NCI-H345 (cell line): ENCODE results near the gene FCSK.

Experiments
- DNase-seq: peaks from one replicate; lab custom pipeline; 2025; lab: John Stamatoyannopoulos, UW

FCSK gene

GRCh38 chr16:70480127-70481105, 26.0 kb downstream of the FCSK start:
- DNase-seq, result no peak

DNA sequence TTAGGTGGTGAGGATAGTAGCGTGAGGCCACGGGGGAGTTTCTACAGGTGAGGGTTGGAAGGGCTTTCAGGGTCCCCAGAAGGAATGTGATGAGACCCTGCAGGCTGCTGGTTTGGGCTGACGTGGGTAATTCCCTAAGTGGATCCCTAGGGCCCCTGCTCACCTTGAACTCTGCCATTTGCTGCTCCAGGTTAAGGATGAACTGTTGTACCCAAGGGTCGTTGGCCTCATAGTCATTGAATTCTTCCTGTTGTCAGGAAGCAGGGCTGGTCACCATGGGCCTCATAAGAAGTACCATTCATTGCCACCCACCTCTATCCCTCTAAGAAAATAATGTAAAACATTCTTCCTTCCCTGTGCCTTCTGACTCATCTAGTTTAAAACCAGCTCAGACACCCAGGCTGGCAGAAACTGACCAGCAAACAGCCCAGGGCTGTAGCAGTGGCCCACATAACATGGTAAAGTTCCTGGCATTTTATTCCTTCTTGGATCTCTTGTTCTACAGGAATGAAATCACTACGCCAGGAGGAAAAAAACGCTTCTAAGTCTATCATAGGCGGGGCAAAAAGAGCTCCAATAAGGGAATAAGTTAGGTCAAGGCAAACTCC, 27.6 kb downstream of the FCSK start:
- no peak for DNase-seq

GRCh38 chr16:70482624-70483023, 28.2 kb downstream of the FCSK start:
- DNase-seq, result no peak

DNA sequence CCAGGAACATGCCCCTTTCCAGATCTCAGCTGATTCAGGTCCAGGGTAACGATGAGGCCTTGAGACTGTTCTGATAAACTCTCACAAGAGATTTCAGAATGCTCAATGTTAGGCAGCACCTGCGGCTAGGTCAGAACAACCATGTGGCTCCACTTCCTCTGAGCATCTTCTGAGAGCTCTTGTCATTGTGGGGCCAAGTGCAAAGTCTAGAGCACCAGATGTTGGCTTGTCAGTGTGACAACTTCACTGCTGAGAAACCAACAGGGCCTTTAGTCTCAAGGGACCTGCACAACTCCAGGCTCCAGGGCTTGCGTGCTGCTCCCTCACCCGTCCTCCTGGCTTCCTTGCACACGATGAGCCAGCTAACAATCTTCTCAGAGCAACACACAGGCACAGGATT, 29.0 kb downstream of the FCSK start:
- DNase-seq, result no peak

- DNase-seq, result no peak
Measured at GRCh38 chr16:70484867-70485266, 30.5 kb downstream of the FCSK start.

DNA sequence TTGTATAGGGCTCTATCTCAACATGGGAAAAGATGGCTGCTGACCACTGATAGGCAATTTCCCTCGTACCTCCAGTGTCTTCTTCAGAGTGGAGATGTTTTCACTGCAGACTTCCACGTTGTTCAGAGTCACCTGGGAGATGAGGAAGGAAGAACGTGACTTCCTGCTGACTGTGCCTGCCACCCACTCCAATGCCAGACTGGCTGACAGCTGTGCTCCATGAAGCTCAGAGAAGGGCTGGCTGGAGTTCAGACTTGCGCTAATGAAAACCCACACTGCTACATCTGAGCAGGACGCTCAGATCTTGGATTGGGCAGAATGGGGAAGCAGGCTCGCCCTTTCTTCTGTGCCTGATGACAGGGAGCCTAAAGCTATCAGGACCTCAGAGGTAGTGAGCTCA, 35.9 kb downstream of the FCSK start:
- no peak for DNase-seq

GRCh38 chr16:70493802-70494201, 39.4 kb downstream of the FCSK start:
- no peak for DNase-seq

DNA sequence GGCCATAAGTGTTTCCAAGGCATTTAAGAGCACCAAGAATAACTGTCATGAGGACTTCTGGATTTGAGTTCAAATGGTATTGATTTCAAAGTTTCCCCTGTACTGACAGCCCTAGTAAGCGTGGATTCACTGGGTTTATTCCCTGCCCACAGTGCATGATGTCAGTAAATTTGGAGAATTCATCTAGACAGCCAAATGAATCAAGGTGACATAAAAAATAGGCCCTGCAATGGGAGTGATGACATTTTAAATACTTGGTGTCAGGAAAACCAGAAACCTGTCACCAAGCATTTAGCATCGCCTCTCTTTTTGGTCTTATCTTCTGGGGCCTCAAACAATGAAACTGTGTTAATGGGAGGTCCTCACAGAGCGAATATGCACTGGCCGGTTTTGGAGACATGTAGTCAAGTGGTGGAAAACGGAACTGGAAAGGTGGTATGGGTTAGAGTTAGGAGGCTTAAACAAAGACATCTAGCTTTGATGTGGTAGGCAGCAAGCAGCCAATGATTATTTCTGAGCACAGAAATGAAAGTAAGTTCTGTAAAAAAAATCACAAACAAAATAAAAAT, 39.9 kb downstream of the FCSK start:
- no peak for DNase-seq

- DNase-seq, result no peak
Measured at GRCh38 chr16:70494777-70495176, 40.4 kb downstream of the FCSK start.

- no peak for DNase-seq
Measured at GRCh38 chr16:70495425-70496182, 41.2 kb downstream of the FCSK start.

GRCh38 chr16:70496513-70496912, 42.1 kb downstream of the FCSK start:
- no peak for DNase-seq

DNA sequence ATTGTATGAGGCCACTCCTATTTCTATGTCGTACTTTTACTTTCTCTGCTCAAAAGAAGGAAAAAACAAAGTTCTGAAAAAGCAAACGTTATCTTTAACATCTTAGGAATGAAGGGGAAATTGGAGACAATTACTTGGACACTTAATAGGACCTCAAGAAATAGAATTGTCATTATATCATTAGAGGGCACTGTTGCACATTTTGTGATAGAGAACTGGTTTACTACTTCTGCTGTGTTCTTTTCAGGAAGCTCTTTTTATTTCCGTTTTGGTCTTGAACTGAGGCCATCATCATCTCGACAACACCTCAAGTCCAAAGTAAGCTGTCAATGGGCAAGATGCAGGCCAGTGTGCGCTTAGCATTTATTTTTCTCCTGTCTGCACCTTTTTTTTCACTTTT, 54.4 kb downstream of the FCSK start:
- DNase-seq, result no peak

- DNase-seq, result no peak
Measured at GRCh38 chr16:70510216-70510615, 55.8 kb downstream of the FCSK start.

GRCh38 chr16:70511833-70512232, 57.4 kb downstream of the FCSK start:
- no peak for DNase-seq

DNA sequence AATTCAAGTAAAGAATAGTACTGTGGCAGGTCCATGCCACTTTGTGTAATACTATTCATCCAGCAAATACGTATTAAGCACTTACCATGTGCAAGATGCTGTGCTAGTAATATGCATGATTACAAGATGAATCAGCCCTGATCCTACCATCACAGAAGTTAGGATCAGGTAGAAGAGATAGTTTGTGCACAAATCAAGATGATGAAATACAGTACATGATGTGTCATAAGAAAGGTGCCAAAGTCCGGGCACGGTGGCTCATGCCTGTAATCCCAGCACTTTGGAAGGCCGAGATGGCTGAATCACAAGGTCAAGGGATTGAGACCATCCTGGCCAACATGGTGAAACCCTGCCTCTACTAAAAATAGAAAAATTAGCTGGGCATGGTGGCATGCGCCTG, 58.1 kb downstream of the FCSK start:
- no peak for DNase-seq

DNA sequence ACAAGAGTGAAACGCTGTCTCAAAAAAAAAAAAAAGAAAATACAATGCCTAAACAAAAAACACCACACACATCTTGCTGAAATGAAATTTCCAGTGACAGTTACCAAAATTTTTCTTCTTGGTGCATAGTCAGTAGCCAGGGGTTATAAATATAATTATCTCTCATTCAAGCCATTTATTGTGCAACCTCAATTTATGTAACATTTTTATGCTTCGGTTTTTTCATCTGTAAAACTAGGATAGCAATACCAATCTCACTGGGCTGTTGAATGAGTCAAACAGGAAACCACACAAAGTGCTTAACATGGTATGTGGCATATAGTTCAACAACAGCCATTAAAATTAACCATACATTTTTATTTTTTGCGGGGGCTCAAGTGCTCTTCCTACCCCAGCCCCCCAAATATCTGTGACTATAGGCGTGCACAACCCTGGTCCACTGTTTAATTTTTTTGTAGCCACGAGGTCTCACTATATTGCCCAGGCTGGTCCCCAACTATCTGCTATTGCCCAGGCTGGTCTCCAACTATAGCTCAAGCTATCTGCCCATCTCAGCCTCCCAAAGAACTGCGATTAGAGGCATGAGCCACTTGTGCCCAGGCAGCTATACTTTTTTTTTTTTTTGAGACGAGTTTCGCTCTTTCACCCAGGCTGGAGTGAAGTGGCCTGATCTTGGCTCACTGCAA, 66.4 kb downstream of the FCSK start:
- no peak for DNase-seq

DNA sequence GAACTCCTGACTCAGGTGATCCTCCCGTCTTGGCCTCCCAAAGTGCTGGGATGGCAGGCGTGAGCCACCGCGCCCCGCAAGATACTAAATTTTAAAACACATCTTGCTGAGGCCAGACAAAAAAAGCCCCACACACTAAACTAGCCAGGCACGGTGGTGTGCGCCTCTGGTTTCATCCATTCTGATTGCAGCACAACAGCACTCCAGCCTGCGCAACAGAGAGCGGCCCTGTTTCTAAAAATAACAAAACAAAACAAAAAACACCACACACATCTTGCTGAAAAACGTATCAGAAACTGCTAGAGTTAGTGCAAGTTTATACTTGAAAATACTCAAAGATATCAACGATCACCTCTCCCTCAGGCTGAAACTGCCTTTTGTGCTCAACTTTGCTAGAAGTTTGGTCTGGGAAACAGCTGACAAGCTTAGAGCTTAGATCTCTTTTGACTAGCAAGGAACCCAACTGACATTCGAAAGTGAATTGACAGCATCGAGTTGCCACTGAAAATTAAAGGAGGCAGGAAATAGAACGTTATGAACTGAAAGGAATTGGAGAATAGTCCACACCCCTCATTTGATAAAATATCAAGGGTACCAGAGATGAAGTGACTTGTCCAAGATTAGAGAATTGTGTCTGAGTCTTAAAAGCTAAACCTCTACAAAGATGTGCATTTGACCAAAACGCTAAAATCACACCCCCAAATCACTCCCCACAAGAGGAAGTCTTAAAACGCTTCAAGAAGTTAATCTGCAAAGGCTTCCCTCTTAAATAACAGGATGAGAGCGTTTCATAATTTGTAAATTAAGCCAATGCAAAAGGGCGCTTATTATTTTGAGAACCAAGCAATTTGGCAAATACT, 68.1 kb downstream of the FCSK start:
- DNase-seq, result no peak

DNA sequence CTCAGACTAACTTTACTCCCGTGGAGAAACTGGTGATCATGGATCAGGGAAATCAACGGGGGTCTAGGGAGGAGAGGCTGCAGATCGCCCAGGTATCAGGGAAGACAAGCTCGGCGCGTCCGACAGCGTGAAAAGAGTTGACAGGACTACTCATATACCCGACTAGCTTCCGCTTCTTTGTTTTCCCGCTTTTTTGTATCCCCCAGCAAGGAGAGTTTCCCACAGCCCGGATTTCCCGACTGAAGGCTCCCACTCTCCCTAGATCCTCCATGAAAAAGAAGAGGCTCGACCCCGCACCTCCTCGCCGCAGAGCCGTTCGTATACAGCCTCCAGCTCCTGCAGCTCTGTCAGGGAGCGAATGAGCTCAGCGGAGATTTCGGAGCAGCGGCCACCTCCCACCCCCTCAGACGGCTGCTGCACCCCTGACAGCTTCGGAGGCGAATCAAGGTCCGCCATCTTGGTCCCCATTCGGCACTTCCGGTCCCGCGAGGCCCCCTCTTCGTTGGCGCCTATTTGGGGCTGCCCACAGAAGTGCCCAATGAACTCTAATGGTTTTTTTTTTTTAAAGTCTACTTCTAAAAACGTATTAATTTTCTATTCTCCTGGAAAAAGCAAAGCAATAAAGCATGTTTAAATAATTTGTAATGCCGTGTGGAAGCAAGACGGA, 68.8 kb downstream of the FCSK start, which contains the start of gene COG4:
COG4 (minus strand) TSS at position 479 of the 667 bp plus-strand sequence; CDS start at position 468, 11 bp downstream.
- peak; percentile 81 for DNase-seq

DNA sequence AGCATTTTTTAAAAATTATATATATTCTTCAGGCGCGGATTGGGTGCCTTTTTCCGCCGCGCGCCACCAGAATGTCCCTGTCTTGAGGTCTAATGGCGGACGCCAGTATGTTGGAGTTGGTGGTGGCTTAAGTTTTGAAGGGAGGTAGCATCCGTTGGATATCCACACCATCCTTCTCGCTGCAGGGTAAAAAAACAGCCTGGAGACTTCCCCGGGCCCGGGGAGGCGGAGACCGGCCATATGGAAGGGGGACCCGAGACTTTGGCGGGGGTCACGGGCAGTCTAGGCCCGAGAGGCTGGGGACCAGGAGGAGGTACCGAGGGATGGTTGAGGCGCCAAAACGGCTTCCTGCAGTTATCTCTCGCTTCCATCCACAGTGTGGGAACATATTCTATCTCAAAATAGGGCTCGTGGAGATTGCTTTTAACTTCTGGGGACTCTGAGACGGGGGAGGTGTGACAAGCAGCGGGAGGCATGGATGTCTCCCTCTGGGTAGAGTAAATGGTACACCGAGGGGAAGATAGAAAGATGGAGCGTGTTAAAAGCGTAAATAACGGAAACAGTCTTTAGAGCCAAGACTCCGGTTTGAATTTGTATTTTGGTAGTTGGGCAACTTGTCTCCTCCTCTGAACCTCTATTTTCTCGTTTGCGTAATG, 69.5 kb downstream of the FCSK start, which contains the start of gene SF3B3:
SF3B3 (plus strand) TSS at position 74 of the 656 bp plus-strand sequence. CDS start 2,841 bp downstream, outside the sequence.
- peak; percentile 71 for DNase-seq
